ENCODE data around the gene KIRREL3.

The KIRREL3 gene

GRCh38 chr11:126766440-126766839, 234.1 kb downstream of the KIRREL3 start:
- no peak for DNase-seq

DNA sequence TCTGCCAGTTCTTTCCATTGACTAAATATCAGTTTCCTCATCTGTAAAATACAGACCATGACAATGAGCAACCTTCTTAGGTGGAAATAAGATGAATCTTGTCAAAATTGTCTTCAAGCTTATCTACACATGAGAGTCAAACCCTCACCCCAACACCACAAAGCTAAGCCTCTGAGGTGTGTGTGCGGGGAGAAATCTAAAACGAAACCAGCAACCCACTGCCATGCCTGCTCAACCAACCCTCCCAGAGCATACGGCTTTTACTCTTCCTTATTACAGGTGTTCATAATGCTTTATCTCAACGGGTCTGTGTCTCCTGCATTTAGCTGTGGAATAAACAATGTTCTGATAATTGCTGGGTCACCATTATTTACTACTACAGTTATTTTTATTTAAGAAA, 235.4 kb downstream of the KIRREL3 start:
- DNase-seq, result no peak

GRCh38 chr11:126764231-126764630, 236.3 kb downstream of the KIRREL3 start:
- no peak for DNase-seq

DNA sequence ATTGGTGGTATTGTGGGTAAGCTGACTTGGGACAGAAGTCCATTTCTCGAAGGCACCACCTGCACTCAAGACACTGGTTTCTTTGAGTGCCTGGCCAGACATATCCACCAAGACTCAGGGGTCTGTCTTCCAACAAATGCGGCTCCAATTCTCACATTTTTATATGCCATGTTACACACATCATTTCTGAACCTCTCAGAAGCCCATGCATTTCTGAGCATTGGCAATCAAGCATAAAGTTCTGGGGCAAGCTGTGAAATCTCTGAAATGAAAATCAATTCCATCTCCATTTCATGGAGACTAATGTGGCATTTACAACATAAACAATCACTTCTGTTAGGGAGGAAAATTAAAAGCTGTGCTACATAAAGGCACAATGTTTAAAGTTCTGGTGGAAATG, 243.7 kb downstream of the KIRREL3 start:
- DNase-seq, result no peak

DNA sequence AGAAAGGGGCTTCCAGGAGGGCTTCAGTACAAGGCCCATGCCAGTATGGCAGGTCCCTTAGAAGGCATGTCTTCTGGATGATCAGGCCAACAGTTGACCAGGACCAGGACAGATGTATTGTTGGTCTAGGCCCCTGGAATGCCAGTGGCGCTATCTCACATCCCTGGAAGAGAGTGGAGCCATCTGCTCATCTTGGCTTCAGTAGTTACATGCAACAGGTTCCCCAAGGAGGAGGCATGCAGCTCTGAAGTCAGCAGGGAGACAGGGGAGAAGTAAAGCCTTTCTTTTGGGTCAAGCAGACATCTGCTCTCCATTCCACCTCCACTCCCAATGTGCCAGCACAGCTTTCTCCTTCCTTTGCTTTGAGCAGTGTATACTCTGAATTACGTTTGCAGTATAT, 244.1 kb downstream of the KIRREL3 start:
- no peak for DNase-seq

DNA sequence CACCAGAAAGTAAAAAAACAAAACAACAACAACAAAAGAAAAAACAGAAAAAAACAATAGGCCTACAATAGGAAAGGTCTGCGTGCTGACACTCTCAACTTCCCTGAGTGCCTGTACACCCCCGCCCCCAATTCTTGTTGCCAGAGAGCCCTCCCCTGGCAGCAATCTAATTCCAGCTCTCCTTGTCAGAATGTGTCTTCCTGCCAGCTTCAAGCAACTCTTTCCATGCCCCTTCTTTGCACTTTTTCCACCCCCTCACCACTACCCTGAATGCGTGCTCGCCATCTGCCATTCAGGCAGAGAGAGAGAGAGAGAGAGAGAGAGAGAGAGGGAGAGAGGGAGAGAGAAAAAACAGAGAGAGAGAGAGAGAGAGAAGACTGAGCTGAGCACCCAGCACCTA, 245.0 kb downstream of the KIRREL3 start:
- no peak for DNase-seq

DNA sequence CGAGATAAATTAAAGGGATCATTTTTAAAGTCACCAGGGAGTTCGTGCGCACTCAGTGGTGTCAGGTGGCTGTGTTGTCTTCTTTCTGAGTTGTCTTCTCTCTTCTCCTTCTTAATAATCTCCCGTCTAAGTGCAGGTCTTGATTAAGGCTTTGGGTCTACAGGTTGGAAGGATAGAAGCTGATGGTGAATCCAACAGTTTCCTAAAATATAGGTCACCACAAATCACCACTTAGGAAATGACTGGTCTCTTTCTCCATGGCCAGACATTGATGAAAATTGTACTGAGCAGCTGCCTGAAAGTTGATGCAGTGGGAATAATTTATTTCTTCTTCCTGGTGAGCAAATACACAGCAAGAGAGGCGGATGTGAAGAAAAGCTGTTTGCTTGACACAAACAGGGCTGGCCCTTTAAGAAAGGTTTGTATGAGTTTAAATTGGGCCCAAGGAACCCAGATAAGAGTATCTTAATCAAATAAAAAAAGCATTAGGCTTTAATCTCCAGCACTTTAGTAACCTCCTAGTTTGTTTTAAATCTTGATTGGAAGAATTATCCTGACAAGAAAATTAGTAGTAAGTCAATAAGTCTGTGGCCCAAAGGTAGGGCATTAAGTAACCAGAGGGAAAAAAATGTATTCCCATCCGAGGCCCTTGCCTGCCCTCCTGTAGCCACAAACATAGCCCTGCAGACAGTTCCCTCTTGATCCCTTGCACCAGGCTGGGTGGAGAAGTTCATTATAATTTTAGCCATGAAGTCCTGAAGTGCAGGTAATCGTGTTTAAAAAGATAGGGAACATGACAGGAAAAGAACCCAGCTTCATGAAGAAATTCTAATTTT, 245.8 kb downstream of the KIRREL3 start:
- DNase-seq, result no peak

DNA sequence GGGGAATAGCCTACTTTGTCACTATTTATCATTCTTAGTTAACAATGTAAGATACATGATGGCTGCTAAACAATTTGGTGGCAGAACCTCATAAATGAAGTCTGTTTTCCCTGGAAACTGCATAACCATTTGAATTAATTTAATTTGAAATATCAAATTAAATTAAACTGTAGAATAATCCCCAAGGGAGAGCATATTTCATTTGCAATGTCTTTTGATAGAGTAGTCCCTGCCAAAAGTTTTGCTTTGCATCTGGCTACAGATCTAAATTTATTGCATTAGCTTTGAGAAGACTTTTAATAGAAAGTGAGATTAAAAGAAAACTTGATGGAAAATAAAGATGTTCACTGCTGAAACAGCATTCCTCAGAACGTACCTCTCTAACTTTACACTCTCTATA, 246.6 kb downstream of the KIRREL3 start:
- no peak for DNase-seq

DNA sequence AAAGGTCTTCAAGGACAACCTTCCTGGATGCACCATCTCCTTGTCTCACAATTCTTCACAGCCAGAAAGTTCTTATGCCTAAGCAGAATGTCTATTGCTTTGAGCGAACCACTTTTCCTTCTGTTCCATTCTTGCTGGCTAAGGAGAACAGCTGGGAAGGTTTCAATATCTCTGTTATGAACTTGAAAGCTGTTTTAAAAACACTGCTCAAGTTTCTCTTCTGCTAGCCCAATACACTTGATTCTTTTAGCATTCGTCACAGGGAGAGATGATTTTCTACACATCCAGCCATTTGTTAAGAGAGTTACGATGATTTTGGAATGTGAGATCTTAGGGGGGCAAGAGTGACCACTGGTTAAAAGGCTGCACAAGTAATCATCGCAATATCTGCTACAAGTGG, 249.3 kb downstream of the KIRREL3 start:
- no peak for DNase-seq

DNA sequence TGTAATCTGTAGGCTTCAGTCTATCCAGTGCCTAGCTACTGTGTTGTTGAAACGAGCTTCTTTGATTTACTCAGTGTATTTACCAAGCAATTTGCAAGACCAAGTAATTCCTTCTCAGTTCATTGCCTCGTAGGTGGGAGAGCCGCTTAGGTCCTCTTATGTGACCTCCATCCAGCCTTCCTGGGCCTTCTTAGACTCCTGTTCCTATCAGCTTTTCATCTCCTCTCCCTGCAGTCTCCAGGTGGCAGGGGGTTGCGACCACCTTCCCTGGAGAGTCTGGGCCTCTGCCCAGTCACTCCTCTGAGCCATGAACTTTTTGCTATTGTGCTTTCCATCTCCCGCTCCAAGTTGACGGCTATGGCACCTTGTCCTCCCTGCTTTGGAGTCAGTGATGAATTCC, 251.8 kb downstream of the KIRREL3 start:
- no peak for DNase-seq

- DNase-seq, result no peak
Observed at GRCh38 chr11:126748100-126748791, 252.3 kb downstream of the KIRREL3 start.

DNA sequence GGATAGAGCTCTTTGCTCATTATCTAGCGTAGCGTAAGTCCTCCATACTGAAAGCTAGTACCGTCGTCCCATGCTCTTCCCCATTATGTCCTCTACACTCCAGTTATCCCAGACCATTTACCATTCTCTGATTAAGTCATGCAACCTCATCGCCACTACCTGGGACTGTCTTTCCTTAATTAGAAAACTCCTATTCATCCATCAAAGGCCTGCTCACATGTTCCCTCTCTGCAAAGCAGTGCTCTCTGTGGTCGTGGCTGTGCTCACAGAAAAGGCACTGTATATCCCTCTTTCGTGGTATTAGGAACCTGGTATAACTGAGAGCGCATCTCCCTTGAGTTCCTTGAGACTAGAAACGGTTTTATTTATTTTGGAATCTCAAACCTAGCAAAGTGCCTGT, 253.3 kb downstream of the KIRREL3 start:
- DNase-seq, result no peak

- DNase-seq, result no peak
Observed at GRCh38 chr11:126746443-126746842, 254.1 kb downstream of the KIRREL3 start.

DNA sequence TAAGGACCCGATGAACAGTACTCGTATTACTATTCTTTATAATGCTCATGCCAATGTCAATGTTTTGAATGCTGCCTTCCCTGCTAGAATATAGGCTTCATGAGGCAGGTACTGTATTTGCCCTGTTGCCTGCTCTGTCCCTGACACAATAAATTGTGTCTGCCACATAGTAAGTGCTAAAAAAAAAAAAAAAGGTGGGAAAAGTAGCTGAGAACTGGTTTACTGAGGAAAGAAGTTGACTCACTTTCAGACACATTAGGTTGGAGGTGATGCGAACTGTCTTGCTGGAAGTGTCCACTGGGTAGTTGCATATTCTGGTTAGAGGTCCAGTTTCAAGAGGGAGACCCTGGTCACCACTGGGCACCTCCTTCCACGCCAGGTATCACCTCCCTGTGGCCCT, 255.9 kb downstream of the KIRREL3 start:
- no peak for DNase-seq

- DNase-seq, result no peak
Observed at GRCh38 chr11:126743628-126744027, 256.9 kb downstream of the KIRREL3 start.

GRCh38 chr11:126742582-126742981, 258.0 kb downstream of the KIRREL3 start:
- DNase-seq, result no peak

DNA sequence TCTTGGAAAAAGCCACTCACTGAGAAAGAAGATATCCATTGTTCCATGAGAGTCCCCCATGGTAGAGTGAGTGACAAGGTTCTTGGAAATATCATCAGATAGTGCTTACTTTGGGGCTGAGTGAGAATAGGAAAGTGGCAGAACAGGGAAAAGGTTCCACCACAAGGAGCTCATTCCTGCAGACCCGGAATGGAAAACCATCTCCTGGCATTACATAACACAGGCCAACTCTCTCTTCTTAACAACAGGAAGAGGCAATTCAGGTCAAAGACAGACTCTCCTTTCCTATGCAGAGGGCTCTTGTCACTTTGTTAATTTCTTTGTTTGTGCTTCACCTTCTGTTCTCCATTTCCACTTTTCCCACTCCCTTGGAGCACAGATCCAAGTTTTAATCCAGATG, 259.7 kb downstream of the KIRREL3 start:
- no peak for DNase-seq

DNA sequence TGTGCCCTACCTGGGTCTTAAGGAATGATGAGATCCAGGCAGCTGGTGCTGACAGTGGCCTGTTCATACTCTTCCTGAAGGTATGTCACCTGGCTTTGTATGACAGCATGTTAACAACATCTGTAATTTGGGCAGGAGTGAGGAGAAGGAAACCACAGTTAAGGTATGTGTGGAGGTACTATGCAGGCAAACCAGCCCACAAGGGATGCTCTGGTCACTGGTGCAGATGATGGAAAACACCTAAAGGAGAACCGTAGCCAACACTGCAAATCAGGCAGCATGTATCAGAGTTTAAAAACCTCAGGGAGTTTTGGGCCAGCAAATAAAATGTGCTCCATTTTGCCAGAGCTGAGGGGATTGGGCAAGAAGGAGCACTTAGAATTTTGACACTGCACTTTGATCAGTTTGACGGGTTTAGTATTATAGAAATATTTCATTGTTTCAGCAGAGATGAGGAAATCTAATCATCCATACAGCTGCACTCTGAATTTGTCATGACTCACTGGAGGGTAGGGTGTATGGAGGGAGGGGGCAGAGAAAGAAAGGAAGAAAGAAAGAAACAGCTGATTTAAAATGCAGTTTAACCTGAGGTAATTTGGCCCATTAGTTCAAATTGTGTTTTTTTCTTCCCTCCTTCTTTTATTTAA, 260.9 kb downstream of the KIRREL3 start:
- DNase-seq, result no peak

GRCh38 chr11:126738295-126739031, 262.1 kb downstream of the KIRREL3 start:
- no peak for DNase-seq

DNA sequence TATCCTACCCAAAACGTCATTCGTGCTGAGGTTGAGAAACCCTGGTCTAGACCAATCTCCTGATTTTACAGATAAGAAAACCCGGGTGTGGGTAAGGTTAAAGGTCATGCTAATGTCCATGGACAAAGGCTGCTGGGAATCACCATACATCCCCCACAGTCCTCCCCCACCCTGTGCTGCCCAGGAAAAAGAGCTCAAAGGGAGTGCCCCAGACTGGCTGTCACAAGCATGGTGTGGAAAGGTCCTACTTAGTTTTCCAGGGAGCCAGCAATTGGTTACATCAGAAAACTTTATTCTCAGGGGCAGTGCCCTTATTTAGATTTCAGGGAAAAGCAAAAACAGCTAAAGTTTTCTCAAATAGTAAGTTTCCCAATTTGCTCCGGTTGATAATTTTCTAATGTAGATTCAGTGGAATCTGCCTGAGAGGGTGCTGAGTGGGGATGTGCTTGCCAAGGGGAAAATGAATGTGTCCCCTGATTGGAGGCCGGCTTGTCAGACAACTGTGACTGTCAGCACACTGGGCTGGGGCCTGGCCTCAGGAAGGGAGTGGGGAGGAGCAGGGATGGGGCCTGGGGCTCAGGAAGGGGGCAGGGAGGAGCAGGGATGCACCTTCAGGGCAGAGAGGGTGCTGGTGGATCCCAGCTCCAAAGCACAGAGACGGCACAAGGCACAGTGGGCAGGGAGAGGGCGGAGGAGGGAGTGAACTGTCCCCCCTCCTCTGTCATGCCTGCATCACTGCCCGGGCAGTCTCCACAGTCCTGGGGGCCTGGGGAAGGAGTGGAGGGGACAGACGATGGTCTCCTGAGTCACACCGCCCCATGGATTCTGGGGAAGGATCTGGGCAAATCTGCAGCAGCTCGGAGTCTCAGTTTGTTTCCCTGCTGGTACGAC, 263.6 kb downstream of the KIRREL3 start:
- no peak for DNase-seq

- no peak for DNase-seq
Observed at GRCh38 chr11:126734752-126735151, 265.8 kb downstream of the KIRREL3 start.

- no peak for DNase-seq
Observed at GRCh38 chr11:126733685-126734084, 266.9 kb downstream of the KIRREL3 start.
